ENCODE measurements around the gene TCEA2.

TCEA2 gene

GRCh38 chr20:64035066-64035932, 27.7 kb upstream of the TCEA2 start:
- DNase-seq (ENCODE audit: low read depth): no peak
- no peak overlapping the region for H3K4me3 ChIP-seq (ENCODE audit: low read depth, low read length)

GRCh38 chr20:64035933-64036345, 27.1 kb upstream of the TCEA2 start, which contains the start of gene C20orf204:
C20orf204 (plus strand) TSS chr20:64036182; CDS start chr20:64036324, 142 bp downstream.
- no peak within 1 kb of the TSS for H3K4me3 ChIP-seq (ENCODE audit: low read depth, low read length)
- DNase-seq (ENCODE audit: low read depth): no peak

GRCh38 chr20:64036346-64037198, 26.4 kb upstream of the TCEA2 start:
- DNase-seq (ENCODE audit: low read depth): no peak
- H3K4me3 ChIP-seq (ENCODE audit: low read depth, low read length): no peak overlapping the region

- no peak overlapping the region for H3K4me3 ChIP-seq (ENCODE audit: low read depth, low read length)
- DNase-seq (ENCODE audit: low read depth): no peak
Measured at GRCh38 chr20:64037199-64037497, 25.9 kb upstream of the TCEA2 start.

GRCh38 chr20:64037498-64038213, 25.3 kb upstream of the TCEA2 start:
- DNase-seq (ENCODE audit: low read depth): no peak
- H3K4me3 ChIP-seq (ENCODE audit: low read depth, low read length): no peak overlapping the region

GRCh38 chr20:64038224-64038564, 24.8 kb upstream of the TCEA2 start:
- no peak for DNase-seq (ENCODE audit: low read depth)
- no peak overlapping the region for H3K4me3 ChIP-seq (ENCODE audit: low read depth, low read length)

- peak overlapping the region; percentile 37 for H3K4me3 ChIP-seq (ENCODE audit: low read depth, low read length)
- DNase-seq (ENCODE audit: low read depth): no peak
Measured at GRCh38 chr20:64038565-64039292, 24.3 kb upstream of the TCEA2 start.

- DNase-seq (ENCODE audit: low read depth): no peak
- H3K4me3 ChIP-seq (ENCODE audit: low read depth, low read length): peak overlapping the region; percentile 37
Measured at GRCh38 chr20:64039293-64040160, 23.5 kb upstream of the TCEA2 start.

- no peak overlapping the region for H3K4me3 ChIP-seq (ENCODE audit: low read depth, low read length)
- DNase-seq (ENCODE audit: low read depth): no peak
Measured at GRCh38 chr20:64040231-64041039, 22.6 kb upstream of the TCEA2 start.

GRCh38 chr20:64041040-64041780, 21.8 kb upstream of the TCEA2 start:
- no peak overlapping the region for H3K4me3 ChIP-seq (ENCODE audit: low read depth, low read length)
- no peak for DNase-seq (ENCODE audit: low read depth)

GRCh38 chr20:64041781-64042053, 21.3 kb upstream of the TCEA2 start:
- no peak overlapping the region for H3K4me3 ChIP-seq (ENCODE audit: low read depth, low read length)
- DNase-seq (ENCODE audit: low read depth): no peak

- H3K4me3 ChIP-seq (ENCODE audit: low read depth, low read length): peak overlapping the region; percentile 38
- DNase-seq (ENCODE audit: low read depth): no peak
Measured at GRCh38 chr20:64042054-64042781, 20.8 kb upstream of the TCEA2 start.

- H3K4me3 ChIP-seq (ENCODE audit: low read depth, low read length): no peak overlapping the region
- DNase-seq (ENCODE audit: low read depth): no peak
Measured at GRCh38 chr20:64043768-64044167, 19.2 kb upstream of the TCEA2 start.

GRCh38 chr20:64044484-64045247, 18.3 kb upstream of the TCEA2 start:
- DNase-seq (ENCODE audit: low read depth): no peak
- no peak overlapping the region for H3K4me3 ChIP-seq (ENCODE audit: low read depth, low read length)

- no peak overlapping the region for H3K4me3 ChIP-seq (ENCODE audit: low read depth, low read length)
- no peak for DNase-seq (ENCODE audit: low read depth)
Measured at GRCh38 chr20:64045346-64046011, 17.5 kb upstream of the TCEA2 start.

- no peak overlapping the region for H3K4me3 ChIP-seq (ENCODE audit: low read depth, low read length)
- DNase-seq (ENCODE audit: low read depth): no peak
Measured at GRCh38 chr20:64047046-64047389, 16.0 kb upstream of the TCEA2 start.
